Measurements from ENCODE around the gene CERS2.

The CERS2 gene

DNA sequence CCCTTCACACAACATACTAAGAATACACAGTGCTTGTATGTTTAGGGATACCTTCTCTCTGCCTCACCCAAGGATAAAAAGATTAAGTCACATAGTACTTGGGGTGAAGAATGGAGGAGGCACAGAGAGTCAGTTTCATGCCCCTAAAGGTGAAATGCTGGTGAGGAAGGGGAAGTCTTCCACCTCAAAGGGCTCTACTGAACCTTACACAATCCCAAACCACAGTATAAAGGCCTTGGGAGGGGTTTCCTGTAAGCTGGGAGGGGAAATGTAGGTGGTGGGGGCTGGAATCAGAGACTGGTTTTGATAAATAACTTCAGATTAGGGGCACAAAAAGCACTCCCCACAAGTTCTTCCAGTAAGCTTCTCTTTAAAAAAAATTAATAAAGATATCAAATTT lies 28.5 kb upstream of the CERS2 start:
- no peak for DNase-seq (ENCODE audit: insufficient read length, low spot score)
- FAIRE-seq = no peak
- TF ChIP-seq POLR2A (IDR thresholded peaks at IDR 0.05; ENCODE audit: low read depth, low read length) = no peak

- FAIRE-seq (no peak), DNase-seq (ENCODE audit: insufficient read length, low spot score) (no peak)
- TF ChIP-seq POLR2A (IDR thresholded peaks at IDR 0.05; ENCODE audit: low read depth, low read length) = no peak
These were observed 28.0 kb upstream of the CERS2 start for GRCh38 chr1:151002611-151003010.

DNA sequence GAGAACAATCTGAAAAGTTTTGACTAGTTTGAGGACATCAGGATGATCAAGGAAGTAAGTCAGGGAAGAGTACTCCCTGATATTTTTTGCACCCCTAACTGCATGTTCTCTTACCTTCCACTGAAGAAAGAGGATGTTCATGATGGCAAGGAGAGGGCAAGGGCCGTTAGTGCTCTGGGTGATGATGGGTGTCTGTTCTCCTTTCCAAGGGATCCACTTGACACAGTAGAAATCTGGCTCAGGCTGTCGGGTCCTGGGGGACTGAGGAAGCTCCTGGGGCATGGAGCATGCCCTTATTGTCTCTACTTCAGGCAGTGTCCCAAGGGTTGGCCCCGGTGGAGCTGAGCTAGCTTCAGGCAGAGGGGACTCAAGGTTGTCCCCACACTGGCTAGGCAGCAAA lies 27.4 kb upstream of the CERS2 start:
- DNase-seq (ENCODE audit: insufficient read length, low spot score) = no peak
- no peak for FAIRE-seq
- TF ChIP-seq POLR2A (IDR thresholded peaks at IDR 0.05; ENCODE audit: low read depth, low read length) = no peak

DNA sequence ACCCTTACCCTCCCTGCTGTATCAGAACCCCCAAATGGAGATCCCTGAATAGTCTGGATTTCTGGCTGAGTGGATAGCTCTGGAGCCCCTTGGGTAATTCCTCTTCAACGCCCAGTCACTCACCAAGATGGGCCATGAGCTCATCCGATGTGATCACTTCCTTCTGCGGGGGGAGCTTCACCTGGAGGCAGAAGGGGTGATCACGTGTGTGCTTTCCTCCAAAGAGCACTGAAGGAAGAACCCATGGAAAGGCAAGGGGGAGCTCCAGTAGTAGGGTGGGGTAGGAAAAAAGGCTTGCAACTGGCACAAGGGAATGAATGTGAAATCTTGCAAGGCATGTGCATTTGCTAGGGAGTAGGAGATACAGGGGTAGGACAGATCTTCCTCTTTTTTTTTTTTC lies 27.0 kb upstream of the CERS2 start:
- TF ChIP-seq POLR2A (IDR thresholded peaks at IDR 0.05; ENCODE audit: low read depth, low read length) = no peak
- FAIRE-seq (no peak), DNase-seq (ENCODE audit: insufficient read length, low spot score) (no peak)

GRCh38 chr1:151000408-151000807 lies 25.8 kb upstream of the CERS2 start:
- no peak for TF ChIP-seq POLR2A (IDR thresholded peaks at IDR 0.05; ENCODE audit: low read depth, low read length)
- FAIRE-seq (no peak), DNase-seq (ENCODE audit: insufficient read length, low spot score) (no peak)

GRCh38 chr1:150999926-151000325 lies 25.3 kb upstream of the CERS2 start:
- DNase-seq (ENCODE audit: insufficient read length, low spot score) (no peak), FAIRE-seq (no peak)
- no peak for TF ChIP-seq POLR2A (IDR thresholded peaks at IDR 0.05; ENCODE audit: low read depth, low read length)

- DNase-seq (ENCODE audit: insufficient read length, low spot score) (peak; percentile 84), FAIRE-seq (no peak)
- TF ChIP-seq POLR2A (IDR thresholded peaks at IDR 0.05; ENCODE audit: low read depth, low read length) = peak; percentile 32; the same call in 1 of the 2 replicates
These were observed 24.5 kb upstream of the CERS2 start for GRCh38 chr1:150999051-150999674.

DNA sequence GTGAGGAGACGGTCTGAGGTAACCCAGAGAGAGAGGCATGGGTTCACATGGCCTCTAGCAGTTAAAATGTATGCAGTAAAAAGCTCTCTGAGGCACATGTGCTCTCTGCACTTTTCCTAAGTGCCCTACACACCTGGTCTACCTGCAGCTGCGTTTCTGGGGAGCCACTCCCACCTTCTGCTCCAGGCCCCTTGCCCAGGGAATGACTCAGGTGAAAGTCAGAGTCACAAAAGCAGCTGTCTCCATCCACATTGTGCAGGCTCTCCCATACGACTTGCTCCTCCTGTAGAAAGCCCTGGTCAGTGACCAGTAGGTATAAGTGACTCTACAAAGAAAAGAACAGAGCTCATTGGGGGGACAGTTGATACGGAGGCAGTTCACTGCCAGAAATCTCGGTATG lies 23.3 kb upstream of the CERS2 start:
- no peak for TF ChIP-seq POLR2A (IDR thresholded peaks at IDR 0.05; ENCODE audit: low read depth, low read length)
- DNase-seq (ENCODE audit: insufficient read length, low spot score) = no peak
- no peak for FAIRE-seq

DNA sequence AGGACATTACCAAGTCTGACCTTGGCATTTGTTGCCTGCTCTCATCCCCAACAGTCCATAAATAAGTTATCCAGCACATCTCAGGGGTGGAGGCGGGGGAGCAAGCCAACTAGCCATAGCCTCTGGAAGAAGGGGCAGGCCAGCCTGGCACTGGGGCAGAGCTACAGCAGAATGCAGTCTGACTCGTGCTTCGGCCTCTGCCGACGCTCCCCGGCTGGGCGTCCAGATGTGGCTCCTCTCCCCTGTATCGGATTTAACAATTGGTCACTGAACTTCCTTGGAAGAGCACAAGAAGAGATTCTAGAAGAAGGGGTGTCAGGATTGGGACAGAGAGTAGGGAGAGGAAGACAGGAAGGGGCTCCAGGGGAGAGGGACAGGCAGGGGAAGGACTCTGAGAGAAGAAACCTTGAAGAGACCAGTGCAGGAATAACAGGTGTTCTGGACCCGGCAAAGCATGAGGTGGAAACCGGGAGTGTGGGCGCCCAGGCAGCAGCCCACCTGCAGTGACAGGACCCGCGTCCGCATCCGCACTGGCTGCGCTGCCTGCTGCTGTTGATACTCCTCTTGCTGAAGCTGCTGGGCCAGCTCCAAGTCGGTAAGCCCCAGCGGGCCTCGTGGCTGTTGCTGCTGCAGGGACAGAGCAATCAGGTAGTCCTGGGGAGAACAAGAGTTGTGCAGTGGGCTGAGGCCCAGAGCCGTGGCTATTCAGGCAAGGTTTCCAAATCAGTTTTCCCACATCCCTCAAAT lies 22.7 kb upstream of the CERS2 start:
- DNase-seq (ENCODE audit: insufficient read length, low spot score) (no peak), FAIRE-seq (no peak)
- no peak for TF ChIP-seq POLR2A (IDR thresholded peaks at IDR 0.05; ENCODE audit: low read depth, low read length)

- no peak for TF ChIP-seq POLR2A (IDR thresholded peaks at IDR 0.05; ENCODE audit: low read depth, low read length)
- FAIRE-seq = no peak
- DNase-seq (ENCODE audit: insufficient read length, low spot score) = no peak
These were observed 21.3 kb upstream of the CERS2 start for GRCh38 chr1:150995896-150996295.

DNA sequence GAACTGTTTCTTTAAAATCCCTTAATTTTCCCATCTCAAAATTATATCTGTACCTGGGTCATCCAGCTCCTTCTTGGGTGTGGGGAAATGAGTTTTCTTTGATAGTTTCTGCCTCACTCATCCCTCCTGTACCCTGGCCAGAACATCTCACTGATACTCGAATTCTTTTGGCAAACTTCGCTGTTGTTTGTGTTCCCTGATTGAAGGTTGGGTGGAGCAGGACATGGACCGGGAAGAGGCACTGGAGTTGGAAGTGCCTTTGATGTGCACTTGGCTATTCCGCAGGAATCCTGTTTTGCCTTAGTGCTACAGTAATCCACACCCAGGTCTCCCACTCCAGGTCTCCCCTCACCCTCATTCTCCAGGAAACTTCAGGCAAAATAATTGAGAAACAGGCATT lies 20.8 kb upstream of the CERS2 start:
- TF ChIP-seq POLR2A (IDR thresholded peaks at IDR 0.05; ENCODE audit: low read depth, low read length) = no peak
- no peak for DNase-seq (ENCODE audit: insufficient read length, low spot score)
- FAIRE-seq = no peak

DNA sequence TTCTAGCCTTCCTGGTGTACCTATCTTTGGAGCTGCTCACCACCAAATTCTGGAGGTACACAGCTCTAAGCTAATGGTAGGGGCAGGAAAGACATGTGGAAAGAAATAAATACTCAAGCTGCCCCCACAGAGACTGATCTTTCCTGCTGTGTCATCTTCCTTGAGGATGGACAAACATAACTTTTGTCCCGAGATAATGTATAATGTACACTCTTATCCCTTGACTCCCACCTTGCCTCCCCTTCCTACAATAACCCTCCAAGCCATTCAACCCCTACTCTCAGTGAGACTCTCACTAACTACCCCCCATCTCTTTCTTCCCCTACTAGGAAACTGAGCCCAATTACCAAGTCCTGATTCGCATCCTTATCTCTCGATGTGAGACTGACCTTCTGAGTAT lies 19.6 kb upstream of the CERS2 start:
- FAIRE-seq (no peak), DNase-seq (ENCODE audit: insufficient read length, low spot score) (no peak)
- TF ChIP-seq POLR2A (IDR thresholded peaks at IDR 0.05; ENCODE audit: low read depth, low read length) = no peak

GRCh38 chr1:150992626-150993025 lies 18.0 kb upstream of the CERS2 start:
- no peak for TF ChIP-seq POLR2A (IDR thresholded peaks at IDR 0.05; ENCODE audit: low read depth, low read length)
- no peak for FAIRE-seq
- DNase-seq (ENCODE audit: insufficient read length, low spot score) = no peak

- TF ChIP-seq POLR2A (IDR thresholded peaks at IDR 0.05; ENCODE audit: low read depth, low read length) = no peak
- FAIRE-seq (no peak), DNase-seq (ENCODE audit: insufficient read length, low spot score) (no peak)
These were observed 13.3 kb upstream of the CERS2 start for GRCh38 chr1:150987924-150988323.

- DNase-seq (ENCODE audit: insufficient read length, low spot score) (no peak), FAIRE-seq (no peak)
- TF ChIP-seq POLR2A (IDR thresholded peaks at IDR 0.05; ENCODE audit: low read depth, low read length) = no peak
These were observed 10.7 kb upstream of the CERS2 start for GRCh38 chr1:150985179-150985825.

All from H54 (cell line).